Lower lobe of right lung (tissue), 2 donors: ENCODE measurements around the gene SMIM45.

Source experiments
- ATAC-seq, 2 donors: fragments of 200-7000 bp; cut with Tn5 transposase; one replicate each; pipeline ENCODE4 v1.9.1; 2020 to 2022; ENCODE audit warnings: mild to moderate bottlenecking in 2 of 2, moderate library complexity in 2 of 2
- DNase-seq: peaks from one replicate; pipeline ENCODE4 v3.0.0-alpha.2; 2020
- H3K27ac ChIP-seq: fragments of 200-600 bp; one replicate; pipeline ENCODE4 v1.8.0; 2022
- H3K27me3 ChIP-seq: fragments of 200-600 bp; one replicate; pipeline ENCODE4 v1.8.0; 2022; ENCODE audit warnings: low read depth
- H3K36me3 ChIP-seq: fragments of 200-600 bp; one replicate; pipeline ENCODE4 v1.8.0; 2022; ENCODE audit warnings: mild to moderate bottlenecking
- H3K4me1 ChIP-seq: fragments of 200-600 bp; one replicate; pipeline ENCODE4 v1.8.0; 2022
- H3K4me3 ChIP-seq: fragments of 200-600 bp; one replicate; pipeline ENCODE4 v1.8.0; 2022; ENCODE audit warnings: mild to moderate bottlenecking
- H3K9me3 ChIP-seq: fragments of 200-600 bp; one replicate; pipeline ENCODE4 v1.8.0; 2022
- CTCF ChIP-seq: fragments of 200-600 bp; IDR thresholded peaks from one replicate; pipeline ENCODE4 v1.8.0; 2022; ENCODE audit warnings: antibody characterized with exemption, mild to moderate bottlenecking
- intact Hi-C: fragments of 100-400 bp; cut with DNase I; formaldehyde crosslinking; loops from one replicate; pipeline ENCODE4 v1.11.0; 2022
- donor health status: DM: no; HTN: yes; CAD: no; lungs with severe emphysema.

The SMIM45 gene

DNA sequence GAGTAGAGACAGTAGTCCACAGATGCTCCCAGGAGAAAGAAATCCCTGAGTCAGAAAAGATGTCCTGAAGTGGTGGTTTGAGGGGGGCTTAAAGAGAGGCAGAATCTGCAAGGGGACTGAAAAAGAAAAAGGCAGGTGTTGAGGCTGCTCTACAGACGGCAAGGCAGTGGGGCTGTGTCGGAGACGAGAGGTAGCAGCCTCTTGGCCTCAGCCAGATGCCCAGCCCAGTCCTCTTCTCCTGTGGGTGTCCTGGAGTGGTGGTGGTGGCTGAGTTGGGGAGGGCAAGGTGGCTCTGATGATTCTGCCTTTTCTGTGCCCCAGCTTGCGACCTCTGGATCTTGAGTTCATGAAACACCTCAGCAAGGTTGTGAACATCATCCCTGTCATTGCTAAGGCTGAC lies 37.3 kb downstream of the SMIM45 start:
- no peak for DNase-seq
- H3K36me3 ChIP-seq: no peaks in the 10 kb centered on the region
- H3K9me3 ChIP-seq: no peaks in the 10 kb centered on the region

GRCh38 chr22:41991111-41991510 lies 39.2 kb downstream of the SMIM45 start:
- H3K27me3 ChIP-seq: no peaks in the 10 kb centered on the region
- no peaks in the 10 kb centered on the region for H3K4me1 ChIP-seq
- no peak overlapping the region for H3K4me3 ChIP-seq
- H3K36me3 ChIP-seq: no peaks in the 10 kb centered on the region
- intact Hi-C loops: no loop called here
- no peaks in the 10 kb centered on the region for H3K9me3 ChIP-seq
- no peak for ATAC-seq
- DNase-seq: no peak
- no peak overlapping the region for H3K27ac ChIP-seq
- TF ChIP-seq CTCF: no peak

More for the DNA sequence above, 37.3 kb downstream of the SMIM45 start:
- H3K4me3 ChIP-seq: no peak overlapping the region
- no peaks in the 10 kb centered on the region for H3K4me1 ChIP-seq
- ATAC-seq: no peak
- TF ChIP-seq CTCF: no peak
- intact Hi-C loops: no loop called here
- no peak overlapping the region for H3K27ac ChIP-seq
- H3K27me3 ChIP-seq: no peaks in the 10 kb centered on the region

GRCh38 chr22:41992496-41992895 lies 40.5 kb downstream of the SMIM45 start:
- Histone ChIP-seq H3K36me3 (no peaks in the 10 kb centered on the region), H3K4me3 (no peak overlapping the region), H3K27ac (no peak overlapping the region), H3K4me1 (no peaks in the 10 kb centered on the region), H3K27me3 (no peaks in the 10 kb centered on the region), H3K9me3 (no peaks in the 10 kb centered on the region)
- intact Hi-C loops: no loop called here
- DNase-seq (no peak), ATAC-seq (no peak)
- TF ChIP-seq CTCF: no peak

DNA sequence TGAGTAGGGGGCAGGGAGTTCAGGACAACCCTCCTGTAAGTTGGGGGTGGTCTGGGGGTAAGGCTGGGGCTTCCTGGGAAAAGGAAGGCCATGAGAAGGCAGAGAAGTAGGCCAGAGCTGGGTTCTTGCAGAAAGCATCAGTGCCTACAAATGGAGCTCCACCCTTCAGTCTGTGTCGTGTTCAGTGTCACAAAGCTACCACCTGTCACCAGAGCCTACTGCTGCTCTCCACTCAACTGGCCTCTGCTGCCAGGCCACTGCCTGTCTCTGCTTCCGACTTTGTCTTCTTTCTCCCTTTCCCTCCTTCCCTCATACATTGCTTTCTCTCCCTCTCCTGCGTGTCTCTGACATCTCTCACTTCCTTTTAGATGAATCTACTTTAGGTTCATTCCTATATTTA lies 43.3 kb downstream of the SMIM45 start:
- Histone ChIP-seq H3K36me3 (no peaks in the 10 kb centered on the region), H3K27ac (no peak overlapping the region), H3K4me3 (no peak overlapping the region), H3K27me3 (peaks cover 6% of the 10 kb centered on the region), H3K4me1 (peaks cover 12% of the 10 kb centered on the region), H3K9me3 (no peaks in the 10 kb centered on the region)
- TF ChIP-seq CTCF: no peak
- DNase-seq (no peak), ATAC-seq (no peak)
- intact Hi-C loops: no loop called here

- Histone ChIP-seq H3K4me3 (no peak overlapping the region), H3K27me3 (peaks cover 6% of the 10 kb centered on the region), H3K9me3 (no peaks in the 10 kb centered on the region), H3K36me3 (no peaks in the 10 kb centered on the region), H3K4me1 (peaks cover 12% of the 10 kb centered on the region), H3K27ac (no peak overlapping the region)
- TF ChIP-seq CTCF: no peak
- ATAC-seq (no peak), DNase-seq (no peak)
- intact Hi-C loops: no loop called here
These were observed 44.9 kb downstream of the SMIM45 start for GRCh38 chr22:41996826-41997225.
